Heart right ventricle (tissue), 16 donors: ENCODE data around the gene OVOL3. TPM values are rescaled to one million over a fixed set of nuclear protein-coding genes. Genes with fewer than 3 reads are reported as not detected.
A peak's percentile ranks its signal among the peaks of the same experiment; 100 is the strongest.
"Not testable (repeated sequence)": the region's sequence is repeated elsewhere in the genome, so short reads cannot be mapped to it uniquely, and the experiment has no call there.

Experiments
- ATAC-seq, 8 donors: fragments of 200-7000 bp; cut with Tn5 transposase; one replicate each; pipeline ENCODE4 v1.9.1; 2020; ENCODE audit warnings: mild to moderate bottlenecking in 8 of 8, moderate library complexity in 8 of 8, moderate number of reproducible peaks in 1 of 8
- DNase-seq, 2 donors: peaks; one replicate each; pipeline ENCODE4 v3.0.0-alpha.2; 2020
- H3K27ac ChIP-seq, 10 donors: fragments of 200-600 bp; sonication (generic) in 2 of 10; one replicate each; pipeline versions ENCODE4 v1.5.0 to v1.8.0; 2020 to 2022; ENCODE audit warnings: mild to moderate bottlenecking in 3 of 10
- H3K27me3 ChIP-seq, 7 donors: fragments of 200-600 bp; one replicate each; pipeline ENCODE4 v1.8.0; 2021 to 2022; ENCODE audit warnings: mild to moderate bottlenecking in 2 of 7
- H3K36me3 ChIP-seq, 9 donors: fragments of 200-600 bp; sonication (generic) in 1 of 9; one replicate each; pipeline versions ENCODE4 v1.5.0 to v1.8.0; 2020 to 2022; ENCODE audit warnings: mild to moderate bottlenecking in 2 of 9
- H3K4me1 ChIP-seq, 9 donors: fragments of 200-600 bp; sonication (generic) in 1 of 9; one replicate each; pipeline versions ENCODE4 v1.5.0 to v1.8.0; 2020 to 2022; ENCODE audit warnings: mild to moderate bottlenecking in 4 of 9
- H3K4me3 ChIP-seq, 10 donors: fragments of 200-600 bp; sonication (generic) in 2 of 10; one replicate each; pipeline versions ENCODE4 v1.5.0 to v1.8.0; 2020 to 2022; ENCODE audit warnings: mild to moderate bottlenecking in 7 of 10, moderate library complexity in 2 of 10
- H3K9me3 ChIP-seq, 11 donors: fragments of 200-600 bp in 10 of 11; sonication (generic) in 2 of 11; one replicate each; pipeline versions ENCODE4 v1.5.0 to v1.8.0; 2013 to 2022; ENCODE audit warnings: mild to moderate bottlenecking in 2 of 11, control low read depth in 1 of 11, moderate library complexity in 1 of 11
- WGBS, 2 donors: extraction: QIAGEN DNeasy Blood & Tissue Kit; methylation state at CpG; one replicate each; pipeline ENCODE4 v1.1.7; 2013; ENCODE audit warnings: inconsistent platforms in 1 of 2; 5-methylcytosine and 5-hydroxymethylcytosine counted together
- intact Hi-C, 10 donors: fragments of 100-400 bp; cut with DNase I; formaldehyde crosslinking; loops; one replicate each; pipeline versions ENCODE4 v1.11.1 to v1.14.2; 2022
- polyA plus RNA-seq, 2 donors: library from polyadenylated mRNA; stranded (reverse); fragments of 200-250 nt; gene quantifications; one replicate each; pipeline ENCODE4 v1.2.3, GENCODE V29; 2013
- total RNA-seq, 10 donors: library from RNA; stranded (reverse); fragmentation: NEBNext Ultra II Directional in 3 of 10; extraction: Animal tissue kit (Norgen Biotek cat#: 25700) in 3 of 10; gene quantifications; one replicate each; pipeline versions ENCODE4 v1.2.1 to v1.2.4, GENCODE V29; 2021 to 2023
- TF ChIP-seq, protein P1 (sequence below), 9 donors: fragments of 200-600 bp; sonication (generic) in 2 of 9; IDR thresholded peaks; one replicate each; pipeline versions ENCODE4 v1.5.0 to v1.8.0; 2021 to 2022; ENCODE audit warnings: antibody characterized with exemption in 9 of 9, mild to moderate bottlenecking in 5 of 9, moderate library complexity in 1 of 9
- donor health status: Arrhythmogenic right ventricular cardiomyopathy.
- donor health status: ischemic (EF 13 %, LVEDD 7.1; RV severe dilation, severe dysfunction).
- donor health status: healthy with polysubstance abuse.
- donor health status: DM: no; HTN: yes; CAD: no.
- donor health status: DM: no; HTN: no; CAD: no.
- donor health status: ischemic (EF 25% LVEDD 6.9; RV normal size, moderate dysfunction).
- donor health status: ischemic (EF 25% LVEDD 5.7; RV mildly dilated, moderate dysfunction).
- donor health status: healthy.
- donor health status: DM: yes; HTN: yes; CAD: no.
- donor health status: Ischemic cardiomyopathy.
- donor health status: ischemic (EF 35%, LVEDD 5.7; RV mildly dilated, moderate dysfunction).
- donor health status: nonischemic (EF 11% LVEDD 7.7; RV severe dilation, severe dysfunction).
- donor health status: DM: yes; HTN: yes; CAD: no.
- donor health status: PGD.
- donor health status: ischemic (EF 29% LVEDD 5.4; RV normal size, mild dysfunction).
- donor health status: nonischemic (EF 23%, LVEDD 6.1; RV moderate dilation, normal function).

Gene OVOL3
- total and polyA plus RNA-seq, 12 donors, result not detected

DNA sequence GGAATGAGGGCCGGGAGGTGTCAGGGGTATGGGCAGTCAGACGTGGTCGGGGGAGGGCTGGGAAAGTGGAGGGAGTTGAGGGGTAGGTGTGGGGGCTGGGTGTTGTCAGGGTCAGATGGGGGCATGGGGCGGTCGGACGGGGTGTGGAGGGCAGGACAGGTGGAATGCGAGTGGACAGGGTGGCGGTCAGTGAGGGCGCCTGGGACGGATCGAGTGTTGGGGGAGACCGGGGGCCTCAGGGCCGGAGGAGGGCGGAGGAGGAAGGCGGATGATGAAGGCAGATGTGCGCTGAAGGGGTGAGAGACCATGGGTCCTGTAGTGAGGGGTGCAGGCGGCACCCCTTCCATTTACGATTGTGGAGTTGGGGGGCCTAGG lies 10.0 kb downstream of the OVOL3 start:
- Histone ChIP-seq H3K27me3 (no peaks in the 10 kb centered on the region), H3K9me3 (no peaks in the 10 kb centered on the region), H3K27ac (no peak overlapping the region), H3K36me3 (peaks cover 0 to 93% (median 36%) of the 10 kb centered on the region in 9 donors), H3K4me1 (peaks cover 2 to 16% (median 10%) of the 10 kb centered on the region in 9 donors), H3K4me3 (no peak overlapping the region)
- TF ChIP-seq, protein P1, sequence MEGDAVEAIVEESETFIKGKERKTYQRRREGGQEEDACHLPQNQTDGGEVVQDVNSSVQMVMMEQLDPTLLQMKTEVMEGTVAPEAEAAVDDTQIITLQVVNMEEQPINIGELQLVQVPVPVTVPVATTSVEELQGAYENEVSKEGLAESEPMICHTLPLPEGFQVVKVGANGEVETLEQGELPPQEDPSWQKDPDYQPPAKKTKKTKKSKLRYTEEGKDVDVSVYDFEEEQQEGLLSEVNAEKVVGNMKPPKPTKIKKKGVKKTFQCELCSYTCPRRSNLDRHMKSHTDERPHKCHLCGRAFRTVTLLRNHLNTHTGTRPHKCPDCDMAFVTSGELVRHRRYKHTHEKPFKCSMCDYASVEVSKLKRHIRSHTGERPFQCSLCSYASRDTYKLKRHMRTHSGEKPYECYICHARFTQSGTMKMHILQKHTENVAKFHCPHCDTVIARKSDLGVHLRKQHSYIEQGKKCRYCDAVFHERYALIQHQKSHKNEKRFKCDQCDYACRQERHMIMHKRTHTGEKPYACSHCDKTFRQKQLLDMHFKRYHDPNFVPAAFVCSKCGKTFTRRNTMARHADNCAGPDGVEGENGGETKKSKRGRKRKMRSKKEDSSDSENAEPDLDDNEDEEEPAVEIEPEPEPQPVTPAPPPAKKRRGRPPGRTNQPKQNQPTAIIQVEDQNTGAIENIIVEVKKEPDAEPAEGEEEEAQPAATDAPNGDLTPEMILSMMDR (IDR thresholded peaks at IDR 0.05), result no peak
- intact Hi-C loops, result loop anchor here in 1 of 10 donors (10.0 kb wide), 1 partner anchor 186 kb away; the partner anchor contains the start of gene LRFN3
- DNase-seq (no peak), ATAC-seq (peak in 1 of 8 donors; percentile 12)
- 95% methylated on average over 18 of the region's 18 CpGs for WGBS, 2 donors

DNA sequence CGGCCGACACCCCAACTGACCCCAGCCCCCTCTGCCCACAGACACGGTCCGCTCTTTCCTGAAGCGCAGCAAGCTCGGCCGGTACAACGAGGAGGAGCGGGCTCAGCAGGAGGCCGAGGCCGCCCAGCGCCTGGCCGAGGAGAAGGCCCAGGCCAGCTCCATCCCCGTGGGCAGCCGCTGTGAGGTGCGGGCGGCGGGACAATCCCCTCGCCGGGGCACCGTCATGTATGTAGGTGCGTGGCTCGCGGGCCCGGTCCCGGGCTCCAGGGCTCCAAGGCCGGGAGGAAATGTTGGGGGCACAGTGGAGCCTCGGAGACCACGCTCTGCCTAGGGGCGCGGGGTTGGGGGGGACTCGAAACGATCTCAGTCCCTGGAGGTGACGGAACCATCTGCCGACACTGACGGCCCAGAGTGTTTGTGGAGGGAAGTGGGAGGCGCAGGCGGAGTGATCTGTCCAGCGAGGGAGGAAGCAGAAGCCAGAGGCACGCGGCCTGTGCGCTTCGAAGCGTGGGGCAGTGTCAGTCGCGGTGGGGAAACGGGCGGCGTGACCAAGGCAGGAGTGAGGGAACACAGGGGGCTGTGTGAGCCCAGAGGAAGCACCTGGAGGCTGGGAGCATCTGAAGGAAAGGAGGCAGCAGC lies 10.7 kb downstream of the OVOL3 start:
- no peaks in the 10 kb centered on the region for H3K9me3 ChIP-seq
- no peak for DNase-seq
- no peak overlapping the region for H3K27ac ChIP-seq
- 88 to 89% methylated on average over 49 of the region's 49 CpGs for WGBS, 2 donors
- intact Hi-C loops, result loop anchor here in 1 of 10 donors (10.0 kb wide), 1 partner anchor 187 kb away; the partner anchor contains the start of gene LRFN3
- ATAC-seq, result peak in 2 of 8 donors; percentile 8 to 14
- no peak overlapping the region for H3K4me3 ChIP-seq
- TF ChIP-seq, protein P1 (IDR thresholded peaks at IDR 0.05), result no peak
- H3K4me1 ChIP-seq, result peaks cover 0 to 10% (median 4%) of the 10 kb centered on the region in 9 donors
- H3K27me3 ChIP-seq, result no peaks in the 10 kb centered on the region
- peaks cover 0 to 92% (median 36%) of the 10 kb centered on the region in 9 donors for H3K36me3 ChIP-seq

DNA sequence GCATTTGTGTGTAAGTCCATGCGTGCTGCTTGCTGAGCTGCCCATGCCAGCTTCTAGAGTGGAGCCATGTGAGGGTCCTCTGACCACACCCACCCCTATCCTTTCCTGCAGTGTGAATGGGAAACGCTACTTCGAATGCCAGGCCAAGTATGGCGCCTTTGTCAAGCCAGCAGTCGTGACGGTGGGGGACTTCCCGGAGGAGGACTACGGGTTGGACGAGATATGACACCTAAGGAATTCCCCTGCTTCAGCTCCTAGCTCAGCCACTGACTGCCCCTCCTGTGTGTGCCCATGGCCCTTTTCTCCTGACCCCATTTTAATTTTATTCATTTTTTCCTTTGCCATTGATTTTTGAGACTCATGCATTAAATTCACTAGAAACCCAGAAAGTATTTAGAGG lies 14.6 kb downstream of the OVOL3 start:
- WGBS, 2 donors, result 83% methylated on average over 9 of the region's 9 CpGs
- intact Hi-C loops, result loop anchor here in 3 of 10 donors (5.0 to 10.0 kb wide), 3 partner anchors 47 to 367 kb away; partner anchors contain the start of gene LRFN3 (in 1 of the 3)

DNA sequence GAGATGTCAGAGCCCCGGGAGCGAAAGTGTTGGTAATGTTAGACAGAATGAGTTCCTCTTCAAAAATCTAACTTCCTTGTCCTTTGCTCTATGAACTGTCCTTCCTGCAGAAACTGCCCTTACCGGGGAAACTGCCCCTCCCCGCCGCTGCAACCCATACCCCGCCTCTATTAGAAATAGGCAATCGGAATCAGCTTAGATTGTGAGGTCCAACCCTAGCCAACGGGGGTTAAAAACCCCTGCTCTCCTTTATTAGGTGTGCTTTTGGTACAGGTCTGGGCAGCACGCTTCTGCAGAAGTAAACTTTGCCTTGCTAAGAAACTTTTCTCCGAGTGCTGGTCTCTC lies 17.4 kb downstream of the OVOL3 start:
- peak in 1 of 2 donors; percentile 39 for DNase-seq
- intact Hi-C loops, result loop anchor here in 6 of 10 donors (1.0 to 10.0 kb wide), 7 partner anchors 11 to 364 kb away; partner anchors contain the start of genes COX7A1 (in 1 of the 6) and LRFN3 (in 1 of the 6)
- 14% methylated on average over 10 of the region's 10 CpGs for WGBS, 2 donors
- H3K27me3 ChIP-seq, result no peaks in the 10 kb centered on the region
- ATAC-seq, result peak; percentile 3 to 26 (median 14)
- TF ChIP-seq, protein P1 (IDR thresholded peaks at IDR 0.05), result no peak
- H3K9me3 ChIP-seq, result no peaks in the 10 kb centered on the region
- H3K4me1 ChIP-seq, result peaks cover 0 to 45% (median 16%) of the 10 kb centered on the region in 9 donors
- H3K36me3 ChIP-seq, result peaks cover 0 to 31% (median 19%) of the 10 kb centered on the region in 9 donors
- peak overlapping the region; percentile 71 to 97 (median 93) for H3K27ac ChIP-seq
- peak overlapping the region; percentile 13 to 64 (median 51) for H3K4me3 ChIP-seq

More for the DNA sequence above, 14.6 kb downstream of the OVOL3 start:
- H3K9me3 ChIP-seq, result no peaks in the 10 kb centered on the region
- no peak overlapping the region for H3K4me3 ChIP-seq
- ATAC-seq, result no peak
- TF ChIP-seq, protein P1 (IDR thresholded peaks at IDR 0.05), result no peak
- peaks cover 0 to 55% (median 29%) of the 10 kb centered on the region in 9 donors for H3K36me3 ChIP-seq
- no peak for DNase-seq
- peaks cover 0 to 22% (median 16%) of the 10 kb centered on the region in 9 donors for H3K4me1 ChIP-seq
- no peaks in the 10 kb centered on the region for H3K27me3 ChIP-seq
- H3K27ac ChIP-seq, result no peak overlapping the region

DNA sequence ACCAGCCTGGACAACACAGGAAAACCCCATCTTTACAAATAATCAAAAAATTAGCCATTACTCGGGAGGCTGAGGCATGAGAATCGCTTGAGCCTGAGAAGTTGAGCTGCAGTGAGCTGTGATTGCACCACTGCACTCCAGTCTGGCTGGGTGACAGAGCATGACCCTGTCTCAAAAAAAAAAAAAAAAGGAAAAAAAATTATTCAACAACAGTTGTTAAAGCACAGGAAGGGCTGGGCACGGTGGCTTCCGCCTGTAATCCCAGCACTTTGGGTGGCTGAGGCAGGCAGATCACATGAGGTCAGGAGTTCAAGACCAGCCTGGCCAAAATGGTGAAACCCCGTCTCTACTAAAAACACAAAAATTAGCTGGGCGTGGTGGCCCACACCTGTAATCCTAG lies 20.3 kb downstream of the OVOL3 start:
- ATAC-seq, intact Hi-C loops, H3K4me3 ChIP-seq, DNase-seq, H3K36me3 ChIP-seq, H3K27me3 ChIP-seq, H3K9me3 ChIP-seq: not testable (repeated sequence)
- H3K27ac ChIP-seq, result peak overlapping the region in 1 of 10 donors; percentile 59
- WGBS, 2 donors, result 65 to 74% methylated on average over 6 of the region's 6 CpGs
- H3K4me1 ChIP-seq, result peaks cover 0 to 46% (median 17%) of the 10 kb centered on the region in 9 donors

DNA sequence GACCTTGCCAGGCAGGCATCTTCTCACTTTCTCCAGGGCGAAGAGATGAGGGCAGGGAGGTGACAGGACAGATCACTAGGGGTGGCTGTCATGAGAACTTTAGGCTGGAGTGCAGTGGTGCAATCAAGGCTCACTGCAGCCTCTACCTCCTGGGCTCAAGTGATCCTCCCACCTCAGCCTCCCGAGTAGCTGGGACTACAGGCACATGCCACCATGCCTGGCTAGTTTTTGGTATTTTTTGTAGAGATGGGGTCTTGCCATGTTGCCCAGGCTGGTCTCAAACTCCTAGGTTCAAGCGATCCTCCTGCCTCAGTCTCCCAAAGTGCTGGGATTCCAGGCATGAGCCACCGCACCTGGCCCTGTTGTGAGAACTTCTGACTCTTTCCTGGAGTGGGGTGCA lies 23.9 kb downstream of the OVOL3 start:
- DNase-seq, intact Hi-C loops, H3K27ac ChIP-seq, ATAC-seq, H3K36me3 ChIP-seq, H3K27me3 ChIP-seq, H3K4me3 ChIP-seq, H3K9me3 ChIP-seq: not testable (repeated sequence)
- WGBS, 2 donors, result 92 to 96% methylated on average over 4 of the region's 4 CpGs
- H3K4me1 ChIP-seq, result peaks cover 0 to 42% (median 11%) of the 10 kb centered on the region in 9 donors
